Suprapubic skin (tissue), 4 donors: ENCODE measurements around the gene RPUSD4. TPM values are rescaled to one million over a fixed set of nuclear protein-coding genes. Genes with fewer than 3 reads are reported as not detected.

ENCODE experiments used
- DNase-seq, 2 donors: peaks; one replicate each; pipeline ENCODE4 v3.0.0-alpha.2; 2019; ENCODE audit warnings: low spot score in 2 of 2
- H3K27ac ChIP-seq: fragments of 200-600 bp; sonication (generic); one replicate; pipeline ENCODE4 v1.5.1; 2019
- H3K27me3 ChIP-seq: fragments of 200-600 bp; sonication (generic); one replicate; pipeline ENCODE4 v1.5.1; 2019
- H3K36me3 ChIP-seq: fragments of 200-600 bp; sonication (generic); one replicate; pipeline ENCODE4 v1.5.1; 2019
- H3K4me1 ChIP-seq: fragments of 200-600 bp; sonication (generic); one replicate; pipeline ENCODE4 v1.5.1; 2019
- H3K4me3 ChIP-seq: fragments of 200-600 bp; sonication (generic); one replicate; pipeline ENCODE4 v1.5.1; 2019; ENCODE audit warnings: mild to moderate bottlenecking
- H3K9me3 ChIP-seq: fragments of 200-600 bp; sonication (generic); one replicate; pipeline ENCODE4 v1.5.1; 2019
- CTCF ChIP-seq, 2 donors: fragments of 200-600 bp in 1 of 2; fragments of 450-650 bp in 1 of 2; sonication (generic) in 1 of 2; IDR thresholded peaks; one replicate each; pipeline ENCODE4 v1.5.1; 2016 to 2019; ENCODE audit warnings: antibody characterized with exemption in 2 of 2, mild to moderate bottlenecking in 1 of 2, moderate library complexity in 1 of 2
- EP300 ChIP-seq: sonication (generic); formaldehyde crosslinking; IDR thresholded peaks from one replicate; pipeline ENCODE4 v1.6.1; 2017; ENCODE audit warnings: antibody characterized with exemption
- POLR2A ChIP-seq, 2 donors: fragments of 450-650 bp; IDR thresholded peaks; one replicate each; pipeline ENCODE4 v1.6.1; 2017; ENCODE audit warnings: antibody characterized with exemption in 2 of 2, mild to moderate bottlenecking in 2 of 2, moderate library complexity in 2 of 2
- POLR2AphosphoS5 ChIP-seq, 3 donors: sonication (generic); formaldehyde crosslinking; IDR thresholded peaks; one replicate each; pipeline ENCODE4 v1.6.1; 2017; ENCODE audit warnings: antibody characterized with exemption in 3 of 3
- WGBS: methylation state at CpG from one replicate; pipeline ENCODE4 v1.1.5; 2018; 5-methylcytosine and 5-hydroxymethylcytosine counted together
- total RNA-seq, 4 donors: library from RNA; depleted of rRNA; stranded (reverse); fragments of >200 nt; gene quantifications; one replicate each; pipeline ENCODE4 v1.1.0, GENCODE V29; 2016

Gene RPUSD4
- total RNA-seq, 4 donors from 2014 or later = 25.1 to 34.9 (median 29.2) TPM

GRCh38 chr11:126229858-126230540, 18.5 kb upstream of the RPUSD4 start:
- no peak overlapping the region for H3K4me3 ChIP-seq
- 68% methylated on average over 3 of the region's 3 CpGs for WGBS
- no peaks in the 10 kb centered on the region for H3K9me3 ChIP-seq
- H3K4me1 ChIP-seq = peaks cover 5% of the 10 kb centered on the region
- no peaks in the 10 kb centered on the region for H3K27me3 ChIP-seq
- peaks cover 5% of the 10 kb centered on the region for H3K36me3 ChIP-seq
- no peak for TF ChIP-seq POLR2A (IDR thresholded peaks at IDR 0.05)
- no peak for TF ChIP-seq POLR2AphosphoS5 (IDR thresholded peaks at IDR 0.05)
- TF ChIP-seq EP300 = no peak
- TF ChIP-seq CTCF (IDR thresholded peaks at IDR 0.05) = no peak
- no peak for DNase-seq
- no peak overlapping the region for H3K27ac ChIP-seq

- TF ChIP-seq POLR2A (IDR thresholded peaks at IDR 0.05) (no peak), EP300 (no peak), POLR2AphosphoS5 (IDR thresholded peaks at IDR 0.05) (no peak), CTCF (IDR thresholded peaks at IDR 0.05) (no peak)
- H3K4me3 ChIP-seq = no peak overlapping the region
- H3K36me3 ChIP-seq = peaks cover 5% of the 10 kb centered on the region
- no peaks in the 10 kb centered on the region for H3K9me3 ChIP-seq
- H3K4me1 ChIP-seq = peaks cover 9% of the 10 kb centered on the region
- 98% methylated on average over 12 of the region's 15 CpGs for WGBS
- H3K27ac ChIP-seq = no peak overlapping the region
- no peaks in the 10 kb centered on the region for H3K27me3 ChIP-seq
- no peak for DNase-seq
Measured at GRCh38 chr11:126226334-126227084, 15.1 kb upstream of the RPUSD4 start.

GRCh38 chr11:126225295-126225665, 13.8 kb upstream of the RPUSD4 start:
- H3K4me1 ChIP-seq = peaks cover 9% of the 10 kb centered on the region
- H3K36me3 ChIP-seq = peaks cover 5% of the 10 kb centered on the region

GRCh38 chr11:126224647-126225294, 13.3 kb upstream of the RPUSD4 start:
- DNase-seq = no peak
- H3K9me3 ChIP-seq = no peaks in the 10 kb centered on the region
- H3K27me3 ChIP-seq = no peaks in the 10 kb centered on the region
- TF ChIP-seq CTCF (IDR thresholded peaks at IDR 0.05) = no peak
- TF ChIP-seq POLR2A (IDR thresholded peaks at IDR 0.05) = no peak
- TF ChIP-seq POLR2AphosphoS5 (IDR thresholded peaks at IDR 0.05) = no peak
- TF ChIP-seq EP300 = no peak
- 68% methylated on average over 6 of the region's 6 CpGs for WGBS
- no peak overlapping the region for H3K4me3 ChIP-seq
- no peak overlapping the region for H3K27ac ChIP-seq
- peaks cover 3% of the 10 kb centered on the region for H3K36me3 ChIP-seq
- H3K4me1 ChIP-seq = peaks cover 9% of the 10 kb centered on the region

More at GRCh38 chr11:126225295-126225665, 13.8 kb upstream of the RPUSD4 start:
- TF ChIP-seq CTCF (IDR thresholded peaks at IDR 0.05) = no peak
- TF ChIP-seq EP300 = no peak
- TF ChIP-seq POLR2AphosphoS5 (IDR thresholded peaks at IDR 0.05) = no peak
- no peak for TF ChIP-seq POLR2A (IDR thresholded peaks at IDR 0.05)
- Histone ChIP-seq H3K27ac (no peak overlapping the region), H3K9me3 (no peaks in the 10 kb centered on the region), H3K27me3 (no peaks in the 10 kb centered on the region), H3K4me3 (no peak overlapping the region)
- 62% methylated on average over 2 of the region's 2 CpGs for WGBS
- no peak for DNase-seq

GRCh38 chr11:126219547-126219946, 8.1 kb upstream of the RPUSD4 start:
- H3K27me3 ChIP-seq = no peaks in the 10 kb centered on the region
- 64% methylated on average over 4 of the region's 4 CpGs for WGBS
- DNase-seq = no peak
- H3K4me1 ChIP-seq = peaks cover 5% of the 10 kb centered on the region
- H3K9me3 ChIP-seq = no peaks in the 10 kb centered on the region
- TF ChIP-seq POLR2A (IDR thresholded peaks at IDR 0.05) = no peak
- no peak for TF ChIP-seq POLR2AphosphoS5 (IDR thresholded peaks at IDR 0.05)
- TF ChIP-seq EP300 = no peak
- TF ChIP-seq CTCF (IDR thresholded peaks at IDR 0.05) = no peak
- no peaks in the 10 kb centered on the region for H3K36me3 ChIP-seq
- H3K27ac ChIP-seq = no peak overlapping the region
- H3K4me3 ChIP-seq = no peak overlapping the region
